Activated CD8-positive, alpha-beta memory T cell treated with anti-CD3 and anti-CD28 coated beads, Interleukin-2, amount 50 U/mL, for 1 hour (primary cell): ENCODE results near the gene SLC12A1.

Experiments used
- DNase-seq: peaks from one replicate; pipeline ENCODE4 v3.0.0-alpha.2; 2020; ENCODE audit errors: extremely low read depth

SLC12A1 gene

GRCh38 chr15:48242535-48242934, 36.4 kb downstream of the SLC12A1 start:
- DNase-seq = no peak

DNA sequence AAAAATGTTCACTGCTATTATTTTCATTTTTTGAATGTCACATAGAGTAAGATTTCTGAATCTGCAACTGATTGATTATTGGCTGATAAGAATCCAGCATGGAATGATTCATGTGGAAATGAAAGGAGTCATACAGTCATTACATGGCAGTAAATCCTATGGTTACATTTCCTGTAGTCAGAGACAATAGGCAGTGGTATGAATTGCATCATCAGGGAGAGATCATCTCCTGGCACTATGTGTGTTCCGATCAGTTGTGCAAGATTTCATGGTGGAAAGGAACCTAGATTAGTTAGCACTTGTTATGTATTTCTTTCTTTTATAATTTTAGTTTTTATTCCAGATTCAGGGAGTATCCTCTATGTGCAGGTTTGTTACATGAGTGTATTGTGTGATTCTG, 38.8 kb downstream of the SLC12A1 start:
- no peak for DNase-seq

DNA sequence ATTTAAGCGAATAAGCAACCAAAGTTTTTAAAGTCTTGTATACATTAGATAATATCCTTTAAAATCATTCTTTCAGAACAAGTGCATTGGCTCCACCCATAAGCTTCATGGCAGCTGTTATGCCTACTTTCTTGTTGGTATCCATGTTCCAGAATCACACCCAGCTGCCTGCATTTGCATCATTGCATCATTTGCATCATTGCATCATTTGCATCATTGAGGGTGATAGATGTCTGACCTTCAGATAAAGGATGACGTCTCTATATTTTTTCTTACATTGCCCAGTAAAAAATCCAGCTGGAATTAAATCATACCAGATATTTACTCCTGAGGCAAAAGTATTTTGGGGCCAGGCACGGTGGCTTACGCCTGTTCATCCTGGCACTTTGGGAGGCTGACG, 42.3 kb downstream of the SLC12A1 start:
- DNase-seq = no peak

GRCh38 chr15:48250640-48251076, 44.6 kb downstream of the SLC12A1 start:
- DNase-seq = no peak

DNA sequence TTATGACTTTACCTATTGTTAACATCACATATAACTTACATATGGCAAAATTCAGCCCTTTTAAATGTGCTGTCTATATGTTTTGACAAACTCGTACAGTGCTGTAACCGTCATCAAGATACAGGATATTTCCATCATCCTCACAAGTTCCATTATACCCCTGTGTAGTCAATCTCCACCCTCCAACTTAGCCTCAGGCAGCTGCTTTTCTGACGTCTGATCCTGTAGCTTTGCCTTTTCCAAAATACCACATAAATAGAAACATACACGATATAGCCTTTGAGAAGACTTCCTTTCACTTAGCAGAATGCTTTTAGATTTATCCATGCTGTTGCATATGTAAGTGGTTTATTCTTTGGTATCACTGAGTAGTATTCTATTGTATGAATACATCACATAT, 47.1 kb downstream of the SLC12A1 start:
- no peak for DNase-seq

GRCh38 chr15:48265135-48265534, 59.0 kb downstream of the SLC12A1 start:
- no peak for DNase-seq

- DNase-seq = no peak
Measured at GRCh38 chr15:48266024-48266689, 60.1 kb downstream of the SLC12A1 start.

GRCh38 chr15:48267766-48268165, 61.7 kb downstream of the SLC12A1 start:
- DNase-seq = no peak

- no peak for DNase-seq
Measured at GRCh38 chr15:48273049-48273448, 66.9 kb downstream of the SLC12A1 start.

DNA sequence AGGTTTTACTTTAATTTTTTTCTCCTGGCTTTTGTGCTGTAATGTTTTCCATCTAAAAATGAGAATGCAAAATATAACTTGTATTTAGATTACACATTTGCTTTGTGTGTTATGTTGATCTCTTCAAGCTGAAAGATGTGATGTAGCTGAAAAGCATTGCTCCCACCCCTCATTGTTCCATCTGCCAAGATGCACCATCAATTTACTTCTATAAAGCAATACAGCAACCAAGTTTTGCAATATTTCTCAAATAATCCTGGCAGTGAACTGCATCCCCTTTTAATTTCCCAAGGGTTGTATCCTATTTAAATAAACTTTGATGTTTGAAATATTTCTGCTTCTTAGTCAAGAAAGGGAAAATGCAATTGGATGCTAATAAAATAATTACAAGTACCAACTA, 72.6 kb downstream of the SLC12A1 start:
- DNase-seq = no peak

GRCh38 chr15:48279608-48280007, 73.5 kb downstream of the SLC12A1 start:
- no peak for DNase-seq

DNA sequence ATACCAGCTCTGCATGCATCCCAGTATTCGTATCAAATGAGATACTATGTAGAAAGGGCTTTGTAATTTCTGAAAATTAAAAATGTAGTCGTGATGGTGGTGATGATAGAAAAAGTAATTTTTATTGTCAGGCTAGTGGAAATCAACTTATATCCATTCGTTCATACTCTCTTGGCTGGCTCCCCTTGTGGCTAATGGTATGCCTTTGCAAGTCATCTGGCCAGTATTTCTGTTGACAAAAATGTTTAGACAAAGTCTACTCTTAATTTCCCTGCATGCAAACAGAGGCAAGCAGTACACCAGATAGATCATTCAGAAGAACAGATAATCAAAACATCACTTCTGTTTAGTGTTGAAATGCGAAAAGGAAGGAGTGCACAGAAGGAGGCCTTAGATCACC, 75.6 kb downstream of the SLC12A1 start:
- DNase-seq = no peak

DNA sequence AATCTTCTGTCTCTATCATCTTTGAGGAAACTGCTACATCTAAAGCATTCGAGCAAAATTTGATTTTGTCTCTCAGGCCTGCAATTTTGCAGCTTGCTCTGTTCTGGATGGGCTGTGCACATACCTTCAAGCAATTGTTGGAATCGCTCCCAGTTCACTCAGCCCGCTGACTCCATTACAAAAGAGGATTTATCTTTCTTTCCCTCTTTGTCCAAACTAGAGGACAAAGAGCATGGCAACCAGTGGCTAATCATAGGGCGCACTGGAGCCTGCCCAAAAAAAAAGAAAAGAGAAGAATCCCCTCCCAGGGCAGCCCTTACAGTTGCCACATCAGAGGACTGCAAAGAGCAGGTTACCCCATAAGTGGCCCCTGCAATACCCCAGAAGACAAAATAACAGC, 76.1 kb downstream of the SLC12A1 start:
- no peak for DNase-seq

DNA sequence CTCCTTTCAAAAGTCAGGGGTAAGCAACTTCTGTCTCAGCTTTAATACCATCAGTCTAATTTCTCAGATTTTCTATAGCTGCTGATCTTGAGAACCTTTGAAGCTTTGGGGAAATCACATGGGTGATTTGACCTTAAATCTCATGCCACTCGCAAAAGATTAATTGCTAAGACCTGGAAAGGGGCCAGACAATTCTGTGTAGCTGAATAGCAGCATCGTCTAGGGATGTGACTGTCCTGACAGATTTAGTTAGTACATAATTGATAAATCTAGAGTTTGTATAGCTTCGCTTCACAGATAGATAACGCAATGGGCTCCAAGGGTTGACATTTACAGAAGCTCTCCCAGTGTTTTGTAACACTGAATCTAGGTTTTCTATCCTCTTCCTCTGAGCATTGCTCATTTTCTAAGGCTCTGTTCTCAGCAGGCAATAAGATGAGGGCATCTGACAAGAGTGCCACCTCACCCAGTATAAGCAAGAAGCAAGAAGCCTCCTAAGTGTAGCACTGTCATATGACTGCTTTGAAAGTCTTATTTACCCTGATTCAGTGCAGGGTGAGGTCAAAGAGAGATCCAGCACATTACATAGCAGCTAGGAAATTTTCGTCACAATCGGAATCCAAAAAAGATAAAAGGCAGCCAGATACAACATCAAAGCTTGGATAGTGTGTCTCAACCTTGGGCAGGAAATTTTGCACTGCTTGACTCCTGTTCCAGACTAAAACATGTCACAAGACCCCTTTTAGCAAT, 77.5 kb downstream of the SLC12A1 start:
- no peak for DNase-seq

GRCh38 chr15:48285329-48286214, 79.5 kb downstream of the SLC12A1 start:
- peak; percentile 1 for DNase-seq

DNA sequence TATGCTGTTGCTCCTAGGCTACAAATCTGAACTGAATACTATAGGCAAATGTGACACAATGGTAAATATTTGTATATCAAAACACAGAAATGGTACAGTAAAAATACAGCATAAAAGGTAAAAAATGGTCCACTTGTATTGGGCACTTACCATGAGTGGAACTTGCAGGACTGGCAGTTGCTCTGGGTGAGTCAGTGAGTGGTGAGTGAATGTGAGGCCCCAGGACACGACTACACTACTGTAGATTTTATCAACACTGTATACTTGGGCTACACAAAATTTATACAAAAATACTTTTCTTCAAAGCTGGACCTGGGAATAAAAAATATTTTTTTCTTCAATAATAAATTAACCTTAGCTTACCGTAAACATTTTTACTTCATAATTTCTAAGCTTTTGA, 83.5 kb downstream of the SLC12A1 start:
- DNase-seq = no peak

DNA sequence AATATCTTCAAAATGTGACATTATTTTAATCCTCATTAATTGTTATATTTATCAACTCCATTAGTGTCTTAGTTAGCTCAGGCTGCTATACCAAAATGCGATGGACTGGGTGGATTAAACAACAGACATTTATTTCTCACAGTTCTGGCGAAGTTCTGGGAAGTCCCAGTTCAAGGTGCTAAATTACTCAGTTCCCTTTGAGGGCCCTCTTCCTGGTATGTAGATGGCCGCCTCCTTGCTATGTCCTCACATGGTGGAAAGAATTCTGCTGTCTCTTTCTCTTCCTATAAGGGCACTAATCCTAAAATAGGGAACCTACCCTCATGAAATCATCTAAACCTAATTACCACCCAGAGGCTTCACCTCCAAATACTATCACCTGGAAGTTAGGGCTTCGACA, 86.4 kb downstream of the SLC12A1 start:
- DNase-seq = no peak

- DNase-seq = no peak
Measured at GRCh38 chr15:48297668-48298067, 91.6 kb downstream of the SLC12A1 start.

GRCh38 chr15:48298914-48299313, 92.8 kb downstream of the SLC12A1 start:
- no peak for DNase-seq

DNA sequence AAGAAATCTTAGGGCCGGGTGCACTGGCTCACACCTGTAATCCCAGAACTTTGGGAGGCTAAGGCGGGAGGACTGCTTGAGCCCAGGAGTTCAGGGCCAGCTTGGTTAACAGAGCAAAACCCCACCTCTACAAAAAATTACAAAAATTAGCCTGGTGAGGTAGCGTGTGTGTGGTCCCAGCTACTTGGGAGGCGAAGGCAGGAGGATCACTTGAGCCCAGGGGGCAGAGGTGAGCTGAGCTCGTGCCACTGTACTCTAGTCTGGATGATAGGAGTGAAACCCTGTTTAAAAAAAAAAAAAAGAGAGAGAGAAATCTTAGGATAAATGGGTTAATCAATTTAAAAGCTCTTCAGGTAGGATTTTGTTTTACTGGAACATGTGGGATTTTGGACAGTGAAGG, 93.9 kb downstream of the SLC12A1 start:
- DNase-seq = no peak

GRCh38 chr15:48304398-48304797, 98.3 kb downstream of the SLC12A1 start:
- no peak for DNase-seq

- DNase-seq = no peak
Measured at GRCh38 chr15:48306639-48307038, 100.5 kb downstream of the SLC12A1 start.

DNA sequence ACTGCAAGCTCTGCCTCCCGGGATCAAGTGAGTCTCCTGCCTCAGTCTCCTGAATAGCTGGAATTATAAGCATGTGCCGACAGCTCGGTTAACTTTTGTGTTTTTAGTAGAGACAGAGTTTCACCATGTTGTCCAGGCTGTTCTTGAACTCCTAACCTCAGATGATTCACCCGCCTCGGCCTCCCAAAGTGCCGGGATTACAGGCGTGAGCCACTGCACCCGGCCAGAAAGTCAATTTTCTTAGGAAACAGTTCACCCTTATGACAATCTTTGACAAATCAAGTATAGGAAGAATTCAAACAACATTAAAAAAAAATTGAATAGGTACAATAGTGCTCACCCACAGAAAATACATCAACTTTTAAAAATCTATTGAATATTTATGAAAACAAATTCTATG, 101.5 kb downstream of the SLC12A1 start:
- no peak for DNase-seq
